T-helper 2 cell treated with Interferon-gamma antibody and Interleukin-4, amounts not matched to agents 5 μg/mL and 100 μg/mL, for 36 hours (primary cell): ENCODE data around the gene DRD1.
"Not testable (repeated sequence)": the region's sequence is repeated elsewhere in the genome, so short reads cannot be mapped to it uniquely, and the experiment has no call there.

Source experiments
- DNase-seq: peaks from one replicate; pipeline ENCODE4 v3.0.0; 2021; ENCODE audit warnings: low spot score
- H3K27ac Mint-ChIP-seq: one replicate; pipeline ENCODE4 v1.8.0; 2021; ENCODE audit warnings: mild to moderate bottlenecking, mixed read lengths
- H3K27me3 Mint-ChIP-seq: one replicate; pipeline ENCODE4 v1.8.0; 2021; ENCODE audit warnings: low read depth, mixed read lengths
- H3K36me3 Mint-ChIP-seq: one replicate; pipeline ENCODE4 v1.8.0; 2021; ENCODE audit warnings: low read depth, mixed read lengths
- H3K4me1 Mint-ChIP-seq: one replicate; pipeline ENCODE4 v1.8.0; 2021; ENCODE audit warnings: low read depth, mixed read lengths
- H3K4me3 Mint-ChIP-seq: one replicate; pipeline ENCODE4 v1.8.0; 2022; ENCODE audit warnings: mild to moderate bottlenecking, moderate library complexity, mixed read lengths
- H3K9me3 Mint-ChIP-seq: one replicate; pipeline ENCODE4 v1.8.0; 2021; ENCODE audit warnings: mixed read lengths

The DRD1 gene

GRCh38 chr5:175461370-175461769 is 17.4 kb upstream of the DRD1 start:
- H3K9me3 Mint-ChIP-seq, result no peaks in the 10 kb centered on the region
- DNase-seq, result no peak
- H3K4me3 Mint-ChIP-seq, result no peak overlapping the region
- no peak overlapping the region for H3K27ac Mint-ChIP-seq
- H3K4me1 Mint-ChIP-seq, result peaks cover 18% of the 10 kb centered on the region
- H3K36me3 Mint-ChIP-seq, result no peaks in the 10 kb centered on the region
- H3K27me3 Mint-ChIP-seq, result peaks cover 10% of the 10 kb centered on the region

DNA sequence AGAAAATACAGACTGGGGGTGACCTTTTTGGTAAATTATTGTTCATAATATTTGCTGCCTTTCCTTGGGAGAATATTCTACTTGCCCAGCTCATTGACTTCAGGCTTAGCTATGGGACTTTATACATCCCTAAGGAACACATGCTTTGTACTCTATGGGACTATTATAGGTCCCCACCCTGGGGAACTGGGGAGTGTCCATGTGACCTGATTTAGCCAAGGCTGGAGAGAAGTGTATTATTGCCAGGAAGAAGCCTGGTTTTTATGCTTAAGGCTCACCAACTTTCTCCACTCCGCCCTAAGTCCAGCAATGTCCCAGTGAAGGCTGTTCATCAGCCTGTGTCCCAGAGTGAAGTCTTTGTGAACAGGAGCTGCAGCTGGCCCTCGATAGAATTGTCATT is 16.6 kb upstream of the DRD1 start:
- Mint-ChIP-seq H3K27me3 (peaks cover 10% of the 10 kb centered on the region), H3K4me1 (peaks cover 18% of the 10 kb centered on the region), H3K27ac (no peak overlapping the region), H3K9me3 (no peaks in the 10 kb centered on the region), H3K36me3 (no peaks in the 10 kb centered on the region), H3K4me3 (no peak overlapping the region)
- no peak for DNase-seq

DNA sequence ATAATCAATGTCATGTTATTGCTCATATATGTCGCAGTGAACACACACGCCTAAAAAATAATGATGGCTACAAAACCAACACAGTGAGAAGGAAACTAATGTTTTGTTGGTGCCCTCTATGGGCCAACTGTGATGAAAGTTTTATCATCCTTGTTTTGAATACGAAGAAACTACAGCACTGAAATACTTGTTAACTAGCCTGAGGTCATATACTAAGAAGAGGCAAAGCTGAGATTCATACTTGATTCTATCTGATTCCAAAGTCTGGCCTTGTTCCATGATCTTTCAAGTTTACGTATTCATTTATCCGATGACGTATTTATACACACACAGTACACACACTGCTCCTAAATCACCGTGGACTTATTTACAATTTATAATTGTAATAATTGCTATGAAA is 16.1 kb upstream of the DRD1 start:
- H3K27me3 Mint-ChIP-seq, result peaks cover 11% of the 10 kb centered on the region
- no peak overlapping the region for H3K4me3 Mint-ChIP-seq
- peaks cover 18% of the 10 kb centered on the region for H3K4me1 Mint-ChIP-seq
- no peak for DNase-seq
- H3K27ac Mint-ChIP-seq, result no peak overlapping the region
- no peaks in the 10 kb centered on the region for H3K36me3 Mint-ChIP-seq
- no peaks in the 10 kb centered on the region for H3K9me3 Mint-ChIP-seq

- Mint-ChIP-seq H3K27ac (no peak overlapping the region), H3K9me3 (no peaks in the 10 kb centered on the region), H3K4me1 (peaks cover 10% of the 10 kb centered on the region), H3K36me3 (no peaks in the 10 kb centered on the region), H3K4me3 (no peak overlapping the region), H3K27me3 (peaks cover 23% of the 10 kb centered on the region)
- DNase-seq, result peak; percentile 30
Observed at GRCh38 chr5:175457466-175457865, 13.5 kb upstream of the DRD1 start.

DNA sequence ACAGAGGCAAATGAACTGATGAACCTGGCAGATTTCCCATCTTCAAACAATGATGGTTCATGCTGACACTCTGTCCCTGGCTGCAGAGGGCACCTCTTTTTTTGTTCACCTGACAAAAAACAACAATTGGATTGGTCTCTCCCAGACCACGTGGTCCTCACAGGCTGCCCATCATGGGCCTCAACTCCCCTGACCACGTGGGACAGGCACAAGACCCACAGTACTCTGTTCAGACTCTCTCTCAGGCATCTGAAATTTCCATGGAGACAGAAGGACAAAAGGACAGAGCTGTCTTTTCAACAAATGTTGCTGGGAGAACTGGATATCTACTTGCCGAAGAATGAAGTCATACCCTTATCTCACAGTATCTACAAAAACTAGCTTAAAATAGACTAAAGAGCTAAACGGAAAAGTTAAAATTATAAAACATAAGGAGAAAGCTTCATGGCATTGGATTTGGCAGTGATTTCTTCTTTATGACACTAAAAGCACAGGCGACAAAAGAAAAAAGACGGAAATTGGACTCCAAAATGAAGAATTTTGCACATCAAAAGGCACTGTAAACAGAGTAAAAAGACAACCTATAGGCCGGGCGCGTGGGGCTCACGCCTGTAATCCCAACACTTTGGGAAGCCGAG is 12.2 kb upstream of the DRD1 start:
- Mint-ChIP-seq H3K4me3 (no peak overlapping the region), H3K36me3 (no peaks in the 10 kb centered on the region), H3K4me1 (peaks cover 10% of the 10 kb centered on the region), H3K27ac (no peak overlapping the region), H3K9me3 (no peaks in the 10 kb centered on the region), H3K27me3 (peaks cover 31% of the 10 kb centered on the region)
- no peak for DNase-seq

DNA sequence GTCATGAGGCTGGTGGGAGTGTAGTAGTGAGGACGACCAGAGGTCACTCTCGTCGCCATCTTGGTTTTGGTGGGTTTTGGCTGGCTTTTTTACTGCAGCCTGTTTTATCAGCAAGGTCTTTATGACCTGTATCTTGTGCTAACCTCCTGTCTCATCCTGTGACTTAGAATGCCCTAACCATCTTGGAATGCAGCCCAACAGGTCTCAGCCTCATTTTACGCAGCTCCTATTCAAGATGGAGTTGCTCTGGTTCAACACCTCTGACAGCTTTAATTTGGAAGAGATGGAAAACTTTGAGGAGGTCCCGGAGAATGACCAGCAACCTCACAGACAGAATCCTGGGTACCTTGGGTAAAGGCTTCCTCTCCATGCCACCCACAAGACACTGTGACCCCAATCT is 10.4 kb upstream of the DRD1 start:
- not testable (repeated sequence) for H3K27ac Mint-ChIP-seq, H3K4me1 Mint-ChIP-seq, DNase-seq, H3K4me3 Mint-ChIP-seq, H3K9me3 Mint-ChIP-seq, H3K36me3 Mint-ChIP-seq
- H3K27me3 Mint-ChIP-seq, result peaks cover 43% of the 10 kb centered on the region

DNA sequence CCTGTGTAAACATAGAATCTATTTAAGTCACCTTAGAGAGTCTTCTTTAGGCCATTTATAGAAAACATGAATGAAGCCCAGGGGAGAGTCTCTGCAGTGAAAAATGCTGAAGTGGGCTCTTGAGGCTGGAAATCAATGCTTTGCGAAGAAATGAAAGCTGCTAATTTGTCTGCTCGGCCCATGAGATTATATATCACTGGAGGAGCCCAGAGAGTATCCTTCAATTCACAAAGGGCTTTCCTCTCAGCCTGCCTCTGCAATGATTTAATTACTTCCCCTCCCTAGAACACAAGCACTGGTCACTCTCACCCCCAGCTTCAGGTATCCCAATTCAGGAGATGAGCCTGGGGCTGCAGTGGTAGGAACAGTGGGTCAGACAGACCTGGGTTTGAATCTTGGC is 8.2 kb upstream of the DRD1 start:
- Mint-ChIP-seq H3K27ac (no peak overlapping the region), H3K4me1 (peaks cover 3% of the 10 kb centered on the region), H3K4me3 (no peak overlapping the region), H3K27me3 (peaks cover 56% of the 10 kb centered on the region), H3K36me3 (no peaks in the 10 kb centered on the region), H3K9me3 (no peaks in the 10 kb centered on the region)
- DNase-seq, result no peak

DNA sequence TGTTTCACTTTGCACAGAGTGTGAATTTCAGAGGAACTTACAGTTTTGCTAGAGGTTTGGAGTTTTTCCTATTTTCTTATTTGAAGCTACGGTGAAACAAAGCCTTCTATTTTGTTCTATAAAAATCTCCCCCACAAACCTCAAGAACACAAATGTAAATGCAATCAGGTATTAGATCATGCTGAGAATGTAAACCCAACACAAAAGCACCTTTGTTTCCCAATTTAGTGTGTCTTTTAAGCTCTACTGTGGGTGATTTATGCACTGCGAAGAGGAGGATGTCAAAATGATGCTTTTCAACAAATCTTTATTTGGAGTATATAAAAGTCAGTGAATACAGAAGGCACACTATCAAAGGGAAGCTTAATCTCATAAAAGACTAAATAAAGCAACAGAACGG is 4.3 kb upstream of the DRD1 start:
- peaks cover 74% of the 10 kb centered on the region for H3K27me3 Mint-ChIP-seq
- no peaks in the 10 kb centered on the region for H3K36me3 Mint-ChIP-seq
- no peak overlapping the region for H3K4me3 Mint-ChIP-seq
- H3K4me1 Mint-ChIP-seq, result peaks cover 2% of the 10 kb centered on the region
- no peak overlapping the region for H3K27ac Mint-ChIP-seq
- DNase-seq, result no peak
- no peaks in the 10 kb centered on the region for H3K9me3 Mint-ChIP-seq

GRCh38 chr5:175447571-175447970 is 3.6 kb upstream of the DRD1 start:
- no peak for DNase-seq
- H3K27ac Mint-ChIP-seq, result no peak overlapping the region
- no peak overlapping the region for H3K4me3 Mint-ChIP-seq
- peaks cover 75% of the 10 kb centered on the region for H3K27me3 Mint-ChIP-seq
- H3K36me3 Mint-ChIP-seq, result no peaks in the 10 kb centered on the region
- H3K4me1 Mint-ChIP-seq, result peaks cover 2% of the 10 kb centered on the region
- H3K9me3 Mint-ChIP-seq, result no peaks in the 10 kb centered on the region

DNA sequence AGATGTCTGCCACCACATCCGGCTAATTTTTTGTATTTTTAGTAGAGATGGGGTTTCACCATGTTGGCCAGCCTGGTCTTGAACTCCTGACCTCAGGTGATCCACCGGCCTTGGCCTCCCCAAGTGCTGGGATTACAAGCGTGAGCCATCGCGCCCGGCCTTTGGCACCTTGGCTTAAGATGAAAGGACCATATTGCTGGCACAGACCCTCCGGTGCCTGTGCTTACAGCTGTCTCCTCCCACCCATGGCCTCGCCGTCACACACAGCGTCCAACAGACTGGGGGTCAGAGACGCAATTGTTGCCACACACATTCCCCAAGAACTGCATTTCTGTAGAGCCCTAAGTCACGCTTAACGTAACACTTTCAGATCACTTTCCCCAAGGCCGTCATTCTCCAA is 2.4 kb upstream of the DRD1 start:
- H3K4me1 Mint-ChIP-seq, DNase-seq, H3K36me3 Mint-ChIP-seq, H3K4me3 Mint-ChIP-seq, H3K9me3 Mint-ChIP-seq, H3K27ac Mint-ChIP-seq: not testable (repeated sequence)
- peaks cover 80% of the 10 kb centered on the region for H3K27me3 Mint-ChIP-seq

- Mint-ChIP-seq H3K36me3 (no peaks in the 10 kb centered on the region), H3K4me1 (peaks cover 2% of the 10 kb centered on the region), H3K27me3 (peaks cover 83% of the 10 kb centered on the region), H3K4me3 (peak overlapping the region; percentile 61), H3K27ac (no peak overlapping the region), H3K9me3 (no peaks in the 10 kb centered on the region)
- DNase-seq, result no peak
Observed at GRCh38 chr5:175444905-175445456, 999 bp upstream of the DRD1 start.

DNA sequence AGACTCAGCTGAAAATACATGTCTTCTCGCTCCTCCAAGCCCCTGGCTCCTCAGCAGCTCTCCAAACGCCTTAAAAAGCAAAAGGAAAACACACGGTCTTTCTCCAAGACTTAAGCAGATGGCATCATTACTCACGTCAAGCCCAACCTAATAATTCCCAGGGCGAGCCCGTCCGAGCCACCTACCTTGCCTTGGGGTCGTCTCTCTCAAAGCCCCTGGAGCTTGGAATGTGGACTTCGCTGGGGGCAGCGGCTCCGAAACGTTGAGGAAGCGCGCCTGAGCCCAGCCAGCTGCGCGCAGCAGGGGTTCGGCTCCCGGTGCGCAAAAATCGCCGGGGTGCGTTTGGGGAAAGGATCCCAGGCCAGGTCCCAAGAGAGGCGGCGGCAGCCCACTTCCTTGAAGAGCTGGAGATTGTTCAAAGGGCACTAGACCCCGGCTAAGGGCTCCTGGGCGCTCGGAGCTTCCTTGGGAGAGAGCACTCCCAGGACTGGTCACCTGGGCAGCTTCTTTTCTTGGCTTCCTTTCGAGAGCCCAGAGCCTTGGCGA is 395 bp downstream of the DRD1 start:
- peaks cover 2% of the 10 kb centered on the region for H3K4me1 Mint-ChIP-seq
- DNase-seq, result no peak
- peaks cover 78% of the 10 kb centered on the region for H3K27me3 Mint-ChIP-seq
- no peak overlapping the region for H3K27ac Mint-ChIP-seq
- no peaks in the 10 kb centered on the region for H3K9me3 Mint-ChIP-seq
- no peak overlapping the region for H3K4me3 Mint-ChIP-seq
- no peaks in the 10 kb centered on the region for H3K36me3 Mint-ChIP-seq

DNA sequence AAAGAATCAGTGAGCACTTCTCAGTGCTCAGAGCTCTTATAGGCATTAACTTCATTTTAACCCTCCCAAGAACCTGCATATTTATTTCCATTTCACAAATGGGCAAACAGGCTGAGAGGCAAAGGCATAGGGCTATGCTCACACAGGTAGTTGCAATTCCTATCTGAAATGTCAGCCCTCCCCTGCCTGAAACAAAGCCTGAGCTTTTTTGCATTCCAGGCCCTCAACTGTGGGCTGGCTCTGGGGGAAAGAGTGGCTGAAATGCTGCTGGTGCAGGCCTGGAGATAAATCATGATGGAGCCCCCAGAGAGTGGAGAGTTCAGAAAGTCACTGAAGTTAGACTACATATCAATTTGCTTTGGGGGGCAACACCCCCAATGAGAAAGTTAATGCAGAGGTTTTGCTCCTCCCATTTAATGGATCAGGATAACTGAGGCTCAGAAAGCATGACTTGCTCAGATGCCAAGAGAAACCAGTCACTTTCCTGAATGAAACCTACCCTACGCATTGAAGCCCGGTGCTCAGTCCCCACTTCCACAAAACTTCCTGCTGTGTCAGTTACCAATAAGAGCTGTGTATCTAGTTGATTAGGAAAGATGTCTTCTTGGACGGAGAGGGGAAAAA is 5.6 kb downstream of the DRD1 start:
- Mint-ChIP-seq H3K36me3 (no peaks in the 10 kb centered on the region), H3K4me3 (no peak overlapping the region), H3K27me3 (peaks cover 55% of the 10 kb centered on the region), H3K9me3 (no peaks in the 10 kb centered on the region), H3K27ac (no peak overlapping the region), H3K4me1 (no peaks in the 10 kb centered on the region)
- DNase-seq, result no peak

DNA sequence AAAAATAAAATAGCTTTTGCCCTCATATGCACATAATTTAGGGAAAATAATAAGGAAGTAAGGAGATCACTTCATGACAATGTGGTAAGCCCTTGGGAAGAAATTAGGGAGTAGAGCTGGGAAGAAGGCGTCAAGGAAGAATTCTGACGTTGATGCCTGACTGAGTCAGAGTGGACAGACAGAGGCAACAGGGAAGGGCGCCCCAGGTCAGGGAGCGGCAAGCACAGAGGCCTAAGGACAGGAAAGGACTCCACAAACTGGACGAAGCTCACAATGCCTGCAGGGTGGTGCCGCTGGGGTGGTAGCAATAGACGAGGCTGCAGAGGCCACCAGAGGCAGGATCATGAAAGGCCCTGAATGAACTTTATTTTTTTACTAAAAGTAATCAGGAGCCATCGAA is 7.6 kb downstream of the DRD1 start:
- Mint-ChIP-seq H3K36me3 (no peaks in the 10 kb centered on the region), H3K9me3 (no peaks in the 10 kb centered on the region), H3K27me3 (peaks cover 35% of the 10 kb centered on the region), H3K4me3 (no peak overlapping the region), H3K4me1 (no peaks in the 10 kb centered on the region), H3K27ac (no peak overlapping the region)
- DNase-seq, result no peak
